ENCODE measurements around the gene STK26. TPM values are rescaled to one million over a fixed set of nuclear protein-coding genes. Genes with fewer than 3 reads are reported as not detected.
"Not testable (repeated sequence)": the region's sequence is repeated elsewhere in the genome, so short reads cannot be mapped to it uniquely, and the experiment has no call there.

Gene STK26
- total and polyA plus RNA-seq, 8 donors = 1.6 to 4.5 (median 2.4) TPM

DNA sequence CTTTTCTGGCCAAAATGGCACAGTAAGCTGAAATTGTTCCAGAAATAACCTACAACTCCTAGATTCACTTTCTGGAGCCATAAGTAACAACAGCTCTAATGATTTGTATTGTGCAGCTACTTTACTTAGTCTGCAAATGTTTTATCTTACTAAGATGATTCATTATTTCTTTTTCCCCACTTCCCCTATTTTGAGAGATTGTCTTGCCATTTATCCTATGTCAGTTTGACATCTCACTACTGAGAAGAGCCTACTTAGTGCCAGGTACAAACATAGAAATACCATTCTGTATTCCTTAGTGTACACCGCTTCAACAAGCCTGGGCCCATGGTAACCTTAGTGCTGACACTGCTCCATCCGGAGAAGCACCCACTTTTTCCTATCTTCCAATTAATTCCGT lies 13.8 kb upstream of the STK26 start:
- FAIRE-seq = no peak
- Histone ChIP-seq H3K27me3 (peaks cover 0 to 14% (median 2%) of the 10 kb centered on the region in 4 donors), H3K4me3 (no peak overlapping the region), H3K9me3 (no peaks in the 10 kb centered on the region), H3K27ac (no peak overlapping the region), H3K4me1 (no peaks in the 10 kb centered on the region), H3K36me3 (no peaks in the 10 kb centered on the region)
- ATAC-seq = no peak
- 55 to 81% methylated on average over 3 of the region's 3 CpGs for WGBS, 2 donors
- no peak for DNase-seq
- intact Hi-C loops (cut with DNase I) = no loop called here
- TF ChIP-seq, protein P1, sequence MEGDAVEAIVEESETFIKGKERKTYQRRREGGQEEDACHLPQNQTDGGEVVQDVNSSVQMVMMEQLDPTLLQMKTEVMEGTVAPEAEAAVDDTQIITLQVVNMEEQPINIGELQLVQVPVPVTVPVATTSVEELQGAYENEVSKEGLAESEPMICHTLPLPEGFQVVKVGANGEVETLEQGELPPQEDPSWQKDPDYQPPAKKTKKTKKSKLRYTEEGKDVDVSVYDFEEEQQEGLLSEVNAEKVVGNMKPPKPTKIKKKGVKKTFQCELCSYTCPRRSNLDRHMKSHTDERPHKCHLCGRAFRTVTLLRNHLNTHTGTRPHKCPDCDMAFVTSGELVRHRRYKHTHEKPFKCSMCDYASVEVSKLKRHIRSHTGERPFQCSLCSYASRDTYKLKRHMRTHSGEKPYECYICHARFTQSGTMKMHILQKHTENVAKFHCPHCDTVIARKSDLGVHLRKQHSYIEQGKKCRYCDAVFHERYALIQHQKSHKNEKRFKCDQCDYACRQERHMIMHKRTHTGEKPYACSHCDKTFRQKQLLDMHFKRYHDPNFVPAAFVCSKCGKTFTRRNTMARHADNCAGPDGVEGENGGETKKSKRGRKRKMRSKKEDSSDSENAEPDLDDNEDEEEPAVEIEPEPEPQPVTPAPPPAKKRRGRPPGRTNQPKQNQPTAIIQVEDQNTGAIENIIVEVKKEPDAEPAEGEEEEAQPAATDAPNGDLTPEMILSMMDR (IDR thresholded peaks at IDR 0.05) = no peak

DNA sequence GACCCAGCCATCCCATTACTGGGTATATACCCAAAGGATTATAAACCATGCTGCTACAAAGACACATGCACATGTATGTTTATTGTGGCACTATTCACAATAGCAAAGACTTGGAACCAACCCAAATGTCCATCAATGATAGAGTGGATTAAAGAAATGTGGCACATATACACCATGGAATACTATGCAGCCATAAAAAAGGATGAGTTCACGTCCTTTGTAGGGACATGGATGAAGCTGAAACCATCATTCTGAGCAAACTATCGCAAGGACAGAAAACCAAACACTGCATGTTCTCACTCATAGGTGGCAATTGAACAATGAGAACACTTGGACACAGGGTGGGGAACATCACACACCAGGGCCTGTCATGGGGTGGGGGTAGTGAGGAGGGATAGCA lies 12.9 kb upstream of the STK26 start:
- not testable (repeated sequence) for ATAC-seq
- H3K27me3 ChIP-seq = peaks cover 0 to 14% (median 2%) of the 10 kb centered on the region in 4 donors
- WGBS, 2 donors = 70 to 94% methylated on average over 2 of the region's 2 CpGs

DNA sequence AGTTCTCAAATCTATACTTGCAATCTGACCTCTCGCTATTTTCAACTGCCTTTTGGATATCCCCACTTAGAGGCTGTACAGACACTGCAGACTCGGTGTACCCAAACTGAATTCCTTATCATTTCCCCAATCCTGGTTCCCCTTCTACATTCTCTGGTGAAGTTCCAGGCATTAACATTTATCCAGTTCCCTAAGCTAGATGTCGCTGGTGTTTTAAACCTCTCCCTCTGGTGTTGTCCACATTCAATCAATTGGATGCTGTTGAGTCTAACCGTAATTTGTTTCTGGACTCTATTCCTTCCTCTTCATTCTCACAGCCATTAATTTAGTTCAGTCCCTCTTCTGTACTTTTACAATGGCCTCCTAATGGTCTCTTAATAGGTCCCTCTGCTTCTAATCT lies 7.2 kb upstream of the STK26 start:
- FAIRE-seq = no peak
- Histone ChIP-seq H3K27me3 (peaks cover 0 to 5% (median 0%) of the 10 kb centered on the region in 4 donors), H3K9me3 (no peaks in the 10 kb centered on the region), H3K36me3 (no peaks in the 10 kb centered on the region), H3K27ac (no peak overlapping the region), H3K4me1 (no peaks in the 10 kb centered on the region), H3K4me3 (no peak overlapping the region)
- no peak for DNase-seq
- TF ChIP-seq, protein P1 (IDR thresholded peaks at IDR 0.05) = no peak
- intact Hi-C loops (cut with DNase I) = no loop called here
- ATAC-seq = no peak
- WGBS, 2 donors = 53 to 75% methylated on average over 4 of the region's 4 CpGs

More for the DNA sequence above, 12.9 kb upstream of the STK26 start:
- H3K9me3 ChIP-seq; H3K4me3 ChIP-seq; DNase-seq; intact Hi-C loops (cut with DNase I); H3K4me1 ChIP-seq; H3K36me3 ChIP-seq; H3K27ac ChIP-seq; FAIRE-seq: not testable (repeated sequence)

DNA sequence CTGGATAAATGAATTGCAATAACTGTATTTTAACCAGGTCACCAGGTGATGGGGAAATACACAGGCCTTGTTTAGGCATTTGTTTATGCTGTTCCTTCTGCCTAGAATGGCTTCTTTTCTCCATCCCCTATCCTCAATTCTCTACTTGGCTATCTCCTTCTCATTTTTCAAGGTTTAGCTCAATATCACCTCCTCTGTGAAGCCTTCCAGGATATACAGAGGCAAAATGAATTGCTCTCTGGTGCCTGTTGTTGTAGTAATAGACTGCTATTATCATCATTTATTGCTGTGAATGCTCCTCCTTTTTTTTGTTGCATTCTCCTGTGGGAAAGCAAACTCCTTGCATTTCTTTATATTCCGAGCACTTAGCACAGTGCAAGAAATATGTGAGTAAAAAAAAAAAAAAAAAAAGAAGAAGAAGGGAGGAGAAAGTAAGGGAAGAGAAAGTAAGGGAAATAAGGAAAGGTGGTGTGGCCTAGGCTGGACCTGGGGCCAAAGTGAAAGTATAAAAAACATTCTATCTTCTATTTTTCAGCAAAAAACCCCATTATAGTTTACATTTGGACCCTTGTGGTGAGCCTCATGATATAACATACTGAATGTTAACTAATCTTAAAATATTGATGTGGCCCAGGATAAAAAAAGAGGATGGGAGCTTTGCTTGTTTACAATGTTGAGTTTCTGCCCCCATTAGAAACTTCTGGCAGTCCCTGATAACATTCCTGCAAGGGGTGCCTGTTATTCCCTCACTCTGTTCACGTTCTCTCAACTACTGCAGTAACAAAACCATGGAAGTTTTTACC lies 6.3 kb upstream of the STK26 start:
- H3K27ac ChIP-seq = no peak overlapping the region
- TF ChIP-seq, protein P1 (IDR thresholded peaks at IDR 0.05) = no peak
- FAIRE-seq (no peak), DNase-seq (no peak), ATAC-seq (no peak)
- no peaks in the 10 kb centered on the region for H3K9me3 ChIP-seq
- WGBS, 2 donors = 77 to 79% methylated on average over 2 of the region's 2 CpGs
- peaks cover 0 to 1% (median 0%) of the 10 kb centered on the region in 4 donors for H3K27me3 ChIP-seq
- H3K4me3 ChIP-seq = no peak overlapping the region
- no peaks in the 10 kb centered on the region for H3K36me3 ChIP-seq
- intact Hi-C loops (cut with DNase I) = no loop called here
- H3K4me1 ChIP-seq = no peaks in the 10 kb centered on the region

DNA sequence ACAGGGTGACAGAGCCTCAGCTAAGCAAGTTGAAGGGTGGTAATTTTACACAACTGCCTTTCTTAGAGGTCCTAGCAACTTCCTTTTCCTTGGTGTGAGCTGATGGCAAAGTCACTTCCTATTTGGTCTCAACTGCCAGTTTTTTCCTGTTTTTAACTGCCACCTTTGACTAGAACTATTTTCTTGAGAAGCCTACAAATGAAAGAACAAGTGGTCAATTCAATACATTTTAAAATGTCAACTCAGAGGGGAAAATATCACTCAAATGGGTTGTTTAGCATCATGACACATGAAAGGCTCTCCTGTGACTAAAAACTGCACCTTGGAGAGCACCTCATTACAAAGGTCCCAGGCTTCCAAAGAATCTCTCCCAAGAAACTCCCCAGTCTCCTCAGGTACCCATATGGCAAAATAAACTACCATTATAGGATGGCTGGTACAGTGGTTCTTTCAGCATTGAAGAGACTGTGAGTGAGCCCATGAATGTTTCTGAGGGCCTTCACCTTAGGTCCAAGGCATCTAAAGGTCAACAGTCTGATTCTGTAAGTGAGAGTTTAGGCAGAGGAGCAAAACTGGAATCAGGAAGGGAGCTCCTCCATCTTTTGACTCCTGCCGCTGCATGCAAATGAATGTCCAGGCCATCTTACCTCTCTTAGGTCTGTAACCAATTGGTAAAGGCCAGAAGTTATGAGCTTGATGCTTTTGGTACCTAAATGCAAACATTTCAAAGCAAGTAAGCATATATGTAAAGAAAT lies 5.5 kb upstream of the STK26 start:
- H3K27me3 ChIP-seq = no peaks in the 10 kb centered on the region
- H3K27ac ChIP-seq = no peak overlapping the region
- H3K4me1 ChIP-seq = no peaks in the 10 kb centered on the region
- no peaks in the 10 kb centered on the region for H3K36me3 ChIP-seq
- TF ChIP-seq, protein P1 (IDR thresholded peaks at IDR 0.05) = no peak
- H3K4me3 ChIP-seq = no peak overlapping the region
- WGBS, 2 donors = 80 to 94% methylated on average over 1 of the region's 1 CpG
- FAIRE-seq (no peak), DNase-seq (no peak), ATAC-seq (no peak)
- intact Hi-C loops (cut with DNase I) = no loop called here
- H3K9me3 ChIP-seq = no peaks in the 10 kb centered on the region
